Mesenchymal stem cell (in vitro differentiated cells and primary cell): ENCODE data around the gene SLC35F4.

ENCODE experiments used
- DNase-seq: peaks from one replicate; pipeline ENCODE4 v3.0.0-alpha.2; 2013
- H2AFZ ChIP-seq: one replicate; pipeline ENCODE4 v1.6.1; 2013; ENCODE audit warnings: low read depth, mild to moderate bottlenecking, control low read depth, inconsistent platforms, low read length, moderate library complexity
- H2AK5ac ChIP-seq: 2 replicates; pipeline ENCODE4 v1.6.1; 2013; ENCODE audit warnings: low read length, moderate library complexity, mild to moderate bottlenecking, inconsistent platforms; ENCODE audit not compliant: severe bottlenecking
- H2BK120ac ChIP-seq: one replicate; pipeline ENCODE4 v1.6.1; 2013; ENCODE audit warnings: low read depth, mild to moderate bottlenecking, inconsistent platforms, low read length, moderate library complexity
- H2BK12ac ChIP-seq, 2 experiments: one replicate each; pipeline ENCODE4 v1.6.1; 2013; ENCODE audit warnings: inconsistent platforms in 2 of 2, low read length in 2 of 2, mild to moderate bottlenecking in 2 of 2, moderate library complexity in 2 of 2, control low read depth in 1 of 2
- H2BK15ac ChIP-seq: one replicate; pipeline ENCODE4 v1.6.1; 2013; ENCODE audit warnings: mild to moderate bottlenecking, low read depth, inconsistent platforms; ENCODE audit not compliant: poor library complexity, severe bottlenecking
- H2BK5ac ChIP-seq: 2 replicates; pipeline ENCODE4 v1.6.1; 2013; ENCODE audit warnings: low read depth, mild to moderate bottlenecking, low read length, control low read depth, inconsistent platforms; ENCODE audit not compliant: poor library complexity, severe bottlenecking
- H3K14ac ChIP-seq, 2 experiments: one replicate each; pipeline ENCODE4 v1.6.1; 2013; ENCODE audit warnings: inconsistent platforms in 2 of 2, low read length in 2 of 2, control low read depth in 1 of 2, mild to moderate bottlenecking in 1 of 2, moderate library complexity in 1 of 2
- H3K18ac ChIP-seq, 2 experiments: one replicate each; pipeline ENCODE4 v1.6.1; 2013; ENCODE audit warnings: inconsistent platforms in 2 of 2, low read length in 2 of 2, control low read depth in 1 of 2, low read depth in 1 of 2, mild to moderate bottlenecking in 1 of 2
- H3K23ac ChIP-seq, 2 experiments: one replicate each; pipeline ENCODE4 v1.6.1; 2013; ENCODE audit warnings: inconsistent platforms in 2 of 2, low read length in 2 of 2, mild to moderate bottlenecking in 2 of 2, moderate library complexity in 2 of 2, control low read depth in 1 of 2
- H3K27ac ChIP-seq: 2 replicates; pipeline ENCODE4 v1.5.1; 2013; ENCODE audit warnings: mild to moderate bottlenecking, moderate library complexity, low read length, control low read depth, inconsistent platforms; ENCODE audit not compliant: poor library complexity, severe bottlenecking
- H3K27me3 ChIP-seq, 2 experiments: 2 replicates each; pipeline versions ENCODE4 v1.6.1 to v1.7.0; 2013; ENCODE audit warnings: low read length in 2 of 2, mild to moderate bottlenecking in 2 of 2, moderate library complexity in 2 of 2, control low read depth in 1 of 2, inconsistent platforms in 1 of 2; ENCODE audit not compliant: control insufficient read depth in 1 of 2, insufficient read depth in 1 of 2
- H3K36me3 ChIP-seq, 2 experiments: 2 replicates each; pipeline versions ENCODE4 v1.6.1 to v1.7.0; 2013; ENCODE audit warnings: low read length in 2 of 2, control low read depth in 1 of 2, inconsistent platforms in 1 of 2, low read depth in 1 of 2, mild to moderate bottlenecking in 1 of 2; ENCODE audit not compliant: insufficient read depth in 2 of 2, control insufficient read depth in 1 of 2
- H3K4ac ChIP-seq, 2 experiments: one replicate each; pipeline ENCODE4 v1.6.1; 2013; ENCODE audit warnings: inconsistent platforms in 2 of 2, low read length in 2 of 2, mild to moderate bottlenecking in 2 of 2, moderate library complexity in 2 of 2, control low read depth in 1 of 2, low read depth in 1 of 2
- H3K4me1 ChIP-seq: 2 replicates; pipeline ENCODE4 v1.6.1; 2013; ENCODE audit warnings: low read depth, low read length, control low read depth; ENCODE audit not compliant: control insufficient read depth, insufficient read depth
- H3K4me2 ChIP-seq: 2 replicates; pipeline ENCODE4 v1.6.1; 2013; ENCODE audit warnings: low read length, mild to moderate bottlenecking, inconsistent platforms; ENCODE audit not compliant: poor library complexity, severe bottlenecking
- H3K4me3 ChIP-seq, 2 experiments: 2 replicates each; pipeline versions ENCODE4 v1.5.1 to v1.7.0; 2013; ENCODE audit warnings: low read length in 2 of 2, mild to moderate bottlenecking in 2 of 2, control low read depth in 1 of 2, low read depth in 1 of 2; ENCODE audit not compliant: insufficient read depth in 1 of 2
- H3K79me1 ChIP-seq: replicated peaks from 2 replicates; pipeline ENCODE4 v1.6.1; 2013; ENCODE audit warnings: mild to moderate bottlenecking, control low read depth, low read length, inconsistent platforms; ENCODE audit not compliant: poor library complexity, severe bottlenecking
- H3K9ac ChIP-seq: 2 replicates; pipeline ENCODE4 v1.7.0; 2013; ENCODE audit warnings: mild to moderate bottlenecking, low read length, moderate library complexity
- H3K9me3 ChIP-seq: 2 replicates; pipeline ENCODE4 v1.7.0; 2013; ENCODE audit warnings: mild to moderate bottlenecking, low read length; ENCODE audit not compliant: control insufficient read depth
- H4K8ac ChIP-seq: one replicate; pipeline ENCODE4 v1.6.1; 2013; ENCODE audit warnings: inconsistent platforms, mild to moderate bottlenecking, low read length, moderate library complexity
- H4K91ac ChIP-seq: one replicate; pipeline ENCODE4 v1.6.1; 2013; ENCODE audit warnings: mild to moderate bottlenecking, low read length, inconsistent platforms
- WGBS: methylation state at CpG from one replicate; pipeline ENCODE4 v1.1.7; 2013; ENCODE audit warnings: mixed read lengths; 5-methylcytosine and 5-hydroxymethylcytosine counted together

The SLC35F4 gene

GRCh38 chr14:57897144-57897748 is 31.4 kb upstream of the SLC35F4 start:
- no peak overlapping the region for H3K23ac ChIP-seq
- 21% methylated on average over 3 of the region's 5 CpGs for WGBS

GRCh38 chr14:57889245-57889644 is 23.4 kb upstream of the SLC35F4 start:
- WGBS, result 85% methylated on average over 4 of the region's 4 CpGs
- Histone ChIP-seq H3K14ac (no peak overlapping the region), H3K4ac (no peak overlapping the region), H3K4me1 (peaks cover 3% of the 10 kb centered on the region), H4K91ac (no peak overlapping the region), H3K9me3 (no peaks in the 10 kb centered on the region), H2AK5ac (no peak overlapping the region), H3K36me3 (no peaks in the 10 kb centered on the region), H4K8ac (no peak overlapping the region), H2BK12ac (no peak overlapping the region), H3K23ac (no peak overlapping the region), H3K4me3 (no peak overlapping the region), H3K4me2 (no peak overlapping the region), H2BK15ac (no peak overlapping the region), H3K18ac (no peak overlapping the region), H3K79me1 (no peaks in the 10 kb centered on the region), H3K27ac (no peak overlapping the region), H2BK5ac (no peak overlapping the region), H3K27me3 (peaks cover 0 to 15% of the 10 kb centered on the region in 2 experiments), H3K9ac (peak overlapping the region; percentile 40), H2BK120ac (no peak overlapping the region), H2AFZ (no peak overlapping the region)
- DNase-seq, result no peak

More at GRCh38 chr14:57897144-57897748, 31.4 kb upstream of the SLC35F4 start:
- H2BK12ac ChIP-seq, result no peak overlapping the region
- no peak overlapping the region for H4K8ac ChIP-seq
- H2AFZ ChIP-seq, result no peak overlapping the region
- H3K9me3 ChIP-seq, result no peaks in the 10 kb centered on the region
- H2BK5ac ChIP-seq, result no peak overlapping the region
- no peak overlapping the region for H3K4me2 ChIP-seq
- no peak overlapping the region for H3K18ac ChIP-seq
- H3K4me3 ChIP-seq, result no peak overlapping the region
- no peak overlapping the region for H2AK5ac ChIP-seq
- H3K4ac ChIP-seq, result no peak overlapping the region
- no peak overlapping the region for H3K27ac ChIP-seq
- H4K91ac ChIP-seq, result no peak overlapping the region
- H3K79me1 ChIP-seq, result no peaks in the 10 kb centered on the region
- H3K4me1 ChIP-seq, result no peaks in the 10 kb centered on the region
- no peak overlapping the region for H3K14ac ChIP-seq
- no peaks in the 10 kb centered on the region for H3K36me3 ChIP-seq
- DNase-seq, result no peak
- H3K27me3 ChIP-seq, result peaks cover 0 to 8% of the 10 kb centered on the region in 2 experiments
- H3K9ac ChIP-seq, result no peak overlapping the region
- no peak overlapping the region for H2BK120ac ChIP-seq
- H2BK15ac ChIP-seq, result no peak overlapping the region

GRCh38 chr14:57884175-57884574 is 18.3 kb upstream of the SLC35F4 start:
- Histone ChIP-seq H2BK12ac (no peak overlapping the region), H3K4me1 (peaks cover 2% of the 10 kb centered on the region), H4K91ac (no peak overlapping the region), H2BK5ac (no peak overlapping the region), H3K23ac (no peak overlapping the region), H2AK5ac (no peak overlapping the region), H3K27ac (no peak overlapping the region), H3K4ac (no peak overlapping the region), H3K27me3 (peaks cover 0 to 18% of the 10 kb centered on the region in 2 experiments), H2BK120ac (no peak overlapping the region), H3K9ac (peak overlapping the region; percentile 27), H3K4me2 (no peak overlapping the region), H3K4me3 (no peak overlapping the region), H2BK15ac (no peak overlapping the region), H2AFZ (no peak overlapping the region), H3K36me3 (no peaks in the 10 kb centered on the region), H3K79me1 (no peaks in the 10 kb centered on the region), H3K14ac (no peak overlapping the region), H3K18ac (no peak overlapping the region), H4K8ac (no peak overlapping the region), H3K9me3 (no peaks in the 10 kb centered on the region)
- 85% methylated on average over 1 of the region's 3 CpGs for WGBS
- no peak for DNase-seq

GRCh38 chr14:57883061-57883460 is 17.2 kb upstream of the SLC35F4 start:
- Histone ChIP-seq H2AFZ (no peak overlapping the region), H3K27me3 (peaks cover 0 to 19% of the 10 kb centered on the region in 2 experiments), H3K27ac (no peak overlapping the region), H2AK5ac (no peak overlapping the region), H3K14ac (no peak overlapping the region), H3K4ac (no peak overlapping the region), H3K23ac (no peak overlapping the region), H3K9ac (no peak overlapping the region), H3K9me3 (peaks cover 5% of the 10 kb centered on the region), H2BK12ac (no peak overlapping the region), H4K91ac (no peak overlapping the region), H3K18ac (no peak overlapping the region), H2BK120ac (no peak overlapping the region), H2BK5ac (no peak overlapping the region), H3K36me3 (no peaks in the 10 kb centered on the region), H4K8ac (no peak overlapping the region), H3K79me1 (no peaks in the 10 kb centered on the region), H3K4me1 (no peaks in the 10 kb centered on the region), H3K4me2 (no peak overlapping the region), H3K4me3 (no peak overlapping the region), H2BK15ac (no peak overlapping the region)
- no peak for DNase-seq
- 67% methylated on average over 7 of the region's 7 CpGs for WGBS
